GM21576 (cell line): ENCODE results near the gene CDRT4.

Source experiments
- ATAC-seq: cut with Tn5 transposase; IDR thresholded peaks from one replicate; pipeline ENCODE4 v1.9.1; 2021; ENCODE audit warnings: mild to moderate bottlenecking, moderate library complexity; ENCODE audit not compliant: unreplicated experiment

Gene CDRT4

GRCh38 chr17:15399443-15399842 is 68.0 kb downstream of the CDRT4 start:
- no peak for ATAC-seq

GRCh38 chr17:15398736-15399331 is 68.6 kb downstream of the CDRT4 start:
- no peak for ATAC-seq

GRCh38 chr17:15398291-15398690 is 69.1 kb downstream of the CDRT4 start:
- no peak for ATAC-seq

- ATAC-seq, result no peak
Observed at GRCh38 chr17:15397620-15398019, 69.8 kb downstream of the CDRT4 start.

GRCh38 chr17:15395091-15395490 is 72.3 kb downstream of the CDRT4 start:
- no peak for ATAC-seq

- no peak for ATAC-seq
Observed at GRCh38 chr17:15393414-15393813, 74.0 kb downstream of the CDRT4 start.

GRCh38 chr17:15392326-15392741 is 75.1 kb downstream of the CDRT4 start:
- ATAC-seq, result no peak

GRCh38 chr17:15388356-15389041 is 78.9 kb downstream of the CDRT4 start:
- ATAC-seq, result no peak

GRCh38 chr17:15386083-15386482 is 81.3 kb downstream of the CDRT4 start:
- ATAC-seq, result no peak
